ENCODE data around the gene ANKRD11. TPM values are rescaled to one million over a fixed set of nuclear protein-coding genes. Genes with fewer than 3 reads are reported as not detected.

The ANKRD11 gene
- total and polyA plus RNA-seq, 2 donors (not counting 1 experiment from before 2014, with no cell fraction given): 41.5 to 71.2 TPM

- no peak for DNase-seq (ENCODE audit: low read depth in 2 of 2)
- no peak overlapping the region for H2AFZ ChIP-seq (ENCODE audit: low read length)
- H4K20me1 ChIP-seq (ENCODE audit: control insufficient read depth, extremely low read depth, insufficient read depth, low read length): no peaks in the 10 kb centered on the region
- H3K4me1 ChIP-seq (ENCODE audit: control insufficient read depth, extremely low read depth, insufficient read depth, low read length): peaks cover 2% of the 10 kb centered on the region
- no peaks in the 10 kb centered on the region for H3K9me3 ChIP-seq (ENCODE audit: control insufficient read depth, insufficient read depth, low read depth, low read length)
- TF ChIP-seq EZH2 (IDR thresholded peaks at IDR 0.05; ENCODE audit: low read length, missing control alignments) (no peak), CTCF (conservative IDR thresholded peaks at IDR 0.05 in 1 of 2, IDR thresholded peaks at IDR 0.05 in 1 of 2; ENCODE audit: low read depth in 1 of 2, low read length in 2 of 2) (no peak)
- H3K27ac ChIP-seq (ENCODE audit: insufficient read depth, low read length): no peak overlapping the region
- peaks cover 48% of the 10 kb centered on the region for H3K79me2 ChIP-seq (ENCODE audit: control insufficient read depth, insufficient read depth, low read length)
- H3K4me2 ChIP-seq (ENCODE audit: extremely low read depth, insufficient read depth, low read length): no peak overlapping the region
- H3K9ac ChIP-seq (ENCODE audit: insufficient read depth, low read length): no peak overlapping the region
- no peaks in the 10 kb centered on the region for H3K27me3 ChIP-seq (ENCODE audit: control insufficient read depth, insufficient read depth, low read length)
- H3K36me3 ChIP-seq (ENCODE audit: control insufficient read depth, insufficient read depth, low read length): peaks cover 15% of the 10 kb centered on the region
- H3K4me3 ChIP-seq (replicated peaks in 1 of 4; ENCODE audit: control extremely low read depth in 1 of 4, insufficient read depth in 1 of 4, low read depth in 3 of 4, low read length in 4 of 4): no peak overlapping the region
These were observed 197.8 kb downstream of the ANKRD11 start for GRCh38 chr16:89292443-89293078.

- peaks cover 18% of the 10 kb centered on the region for H3K36me3 ChIP-seq (ENCODE audit: control insufficient read depth, insufficient read depth, low read length)
- H2AFZ ChIP-seq (ENCODE audit: low read length): no peak overlapping the region
- no peak overlapping the region for H3K4me3 ChIP-seq (replicated peaks in 1 of 4; ENCODE audit: control extremely low read depth in 1 of 4, insufficient read depth in 1 of 4, low read depth in 3 of 4, low read length in 4 of 4)
- no peak for DNase-seq (ENCODE audit: low read depth in 2 of 2)
- TF ChIP-seq CTCF (conservative IDR thresholded peaks at IDR 0.05 in 1 of 2, IDR thresholded peaks at IDR 0.05 in 1 of 2; ENCODE audit: low read depth in 1 of 2, low read length in 2 of 2): no peak
- no peak for TF ChIP-seq EZH2 (IDR thresholded peaks at IDR 0.05; ENCODE audit: low read length, missing control alignments)
- peaks cover 40% of the 10 kb centered on the region for H3K79me2 ChIP-seq (ENCODE audit: control insufficient read depth, insufficient read depth, low read length)
- H3K27me3 ChIP-seq (ENCODE audit: control insufficient read depth, insufficient read depth, low read length): no peaks in the 10 kb centered on the region
- H3K4me1 ChIP-seq (ENCODE audit: control insufficient read depth, extremely low read depth, insufficient read depth, low read length): peaks cover under 1% of the 10 kb centered on the region
- H3K9me3 ChIP-seq (ENCODE audit: control insufficient read depth, insufficient read depth, low read depth, low read length): no peaks in the 10 kb centered on the region
- H3K9ac ChIP-seq (ENCODE audit: insufficient read depth, low read length): no peak overlapping the region
- H3K4me2 ChIP-seq (ENCODE audit: extremely low read depth, insufficient read depth, low read length): no peak overlapping the region
- no peak overlapping the region for H3K27ac ChIP-seq (ENCODE audit: insufficient read depth, low read length)
- H4K20me1 ChIP-seq (ENCODE audit: control insufficient read depth, extremely low read depth, insufficient read depth, low read length): no peaks in the 10 kb centered on the region
These were observed 198.6 kb downstream of the ANKRD11 start for GRCh38 chr16:89291776-89292175.

- H3K79me2 ChIP-seq (ENCODE audit: control insufficient read depth, insufficient read depth, low read length): peaks cover 36% of the 10 kb centered on the region
- no peak overlapping the region for H3K4me2 ChIP-seq (ENCODE audit: extremely low read depth, insufficient read depth, low read length)
- no peaks in the 10 kb centered on the region for H3K9me3 ChIP-seq (ENCODE audit: control insufficient read depth, insufficient read depth, low read depth, low read length)
- H3K27me3 ChIP-seq (ENCODE audit: control insufficient read depth, insufficient read depth, low read length): no peaks in the 10 kb centered on the region
- TF ChIP-seq EZH2 (IDR thresholded peaks at IDR 0.05; ENCODE audit: low read length, missing control alignments) (no peak), CTCF (conservative IDR thresholded peaks at IDR 0.05 in 1 of 2, IDR thresholded peaks at IDR 0.05 in 1 of 2; ENCODE audit: low read depth in 1 of 2, low read length in 2 of 2) (no peak)
- peaks cover 18% of the 10 kb centered on the region for H3K36me3 ChIP-seq (ENCODE audit: control insufficient read depth, insufficient read depth, low read length)
- no peaks in the 10 kb centered on the region for H4K20me1 ChIP-seq (ENCODE audit: control insufficient read depth, extremely low read depth, insufficient read depth, low read length)
- no peak overlapping the region for H3K4me3 ChIP-seq (replicated peaks in 1 of 4; ENCODE audit: control extremely low read depth in 1 of 4, insufficient read depth in 1 of 4, low read depth in 3 of 4, low read length in 4 of 4)
- no peaks in the 10 kb centered on the region for H3K4me1 ChIP-seq (ENCODE audit: control insufficient read depth, extremely low read depth, insufficient read depth, low read length)
- H3K9ac ChIP-seq (ENCODE audit: insufficient read depth, low read length): no peak overlapping the region
- no peak for DNase-seq (ENCODE audit: low read depth in 2 of 2)
- H2AFZ ChIP-seq (ENCODE audit: low read length): no peak overlapping the region
- H3K27ac ChIP-seq (ENCODE audit: insufficient read depth, low read length): no peak overlapping the region
These were observed 199.0 kb downstream of the ANKRD11 start for GRCh38 chr16:89291363-89291762.
